ENCODE data around the gene MPP2. TPM values are rescaled to one million over a fixed set of nuclear protein-coding genes. Genes with fewer than 3 reads are reported as not detected.

The MPP2 gene
- total and polyA plus RNA-seq, 8 donors, result 0.43 to 6.4 (median 1.8) TPM

GRCh38 chr17:43917016-43917347 is 9.6 kb upstream of the MPP2 start:
- peak overlapping the region; percentile 28 to 46 (median 34) for H3K4me3 ChIP-seq
- H3K9me3 ChIP-seq, result no peaks in the 10 kb centered on the region
- peaks cover 0 to 30% (median 4%) of the 10 kb centered on the region in 3 donors for H3K27me3 ChIP-seq
- H3K36me3 ChIP-seq, result no peaks in the 10 kb centered on the region
- 65 to 77% (median 67%) methylated on average over 8 of the region's 8 CpGs for WGBS, 5 donors
- TF ChIP-seq EP300 (IDR thresholded peaks at IDR 0.05), result no peak
- no peak for TF ChIP-seq POLR2A (IDR thresholded peaks at IDR 0.05)
- no peak for TF ChIP-seq POLR2AphosphoS5 (IDR thresholded peaks at IDR 0.05)
- no peak for TF ChIP-seq CTCF (IDR thresholded peaks at IDR 0.05)
- no peak for DNase-seq
- H3K4me1 ChIP-seq, result peaks cover 0 to 19% (median 13%) of the 10 kb centered on the region in 4 donors
- intact Hi-C loops (cut with DNase I; ENCODE audit: low total_unique reads), result no loop called here
- no peak overlapping the region for H3K27ac ChIP-seq

DNA sequence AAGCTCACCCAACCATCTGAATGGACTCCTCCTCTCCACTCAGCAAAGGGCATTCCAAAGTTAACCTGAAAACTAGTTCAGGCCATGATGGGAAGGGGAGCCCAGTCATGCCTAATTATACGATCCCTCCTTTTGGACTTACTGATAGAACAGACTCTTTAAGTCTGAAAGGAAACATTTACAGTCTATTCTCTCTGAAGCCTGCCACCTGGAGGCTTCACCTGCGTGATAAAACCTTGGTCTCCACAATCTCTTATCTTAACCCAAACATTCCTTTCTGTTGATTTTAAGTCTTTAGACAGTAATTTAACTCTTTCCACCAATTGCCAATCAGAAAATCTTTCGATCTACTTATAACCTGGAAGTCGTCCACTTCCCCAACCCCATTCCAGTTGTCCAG is 9.0 kb upstream of the MPP2 start:
- no peak for TF ChIP-seq EP300 (IDR thresholded peaks at IDR 0.05)
- no peak for TF ChIP-seq POLR2AphosphoS5 (IDR thresholded peaks at IDR 0.05)
- WGBS, 5 donors, result 32 to 54% (median 50%) methylated on average over 4 of the region's 4 CpGs
- intact Hi-C loops (cut with DNase I; ENCODE audit: low total_unique reads), result no loop called here

GRCh38 chr17:43915559-43915958 is 8.2 kb upstream of the MPP2 start:
- TF ChIP-seq POLR2AphosphoS5 (IDR thresholded peaks at IDR 0.05), result no peak
- TF ChIP-seq CTCF (IDR thresholded peaks at IDR 0.05), result no peak
- TF ChIP-seq POLR2A (IDR thresholded peaks at IDR 0.05), result no peak
- no peak for TF ChIP-seq EP300 (IDR thresholded peaks at IDR 0.05)
- 75 to 85% (median 82%) methylated on average over 3 of the region's 3 CpGs for WGBS, 5 donors
- Histone ChIP-seq H3K4me1 (peaks cover 0 to 19% (median 13%) of the 10 kb centered on the region in 4 donors), H3K27me3 (peaks cover 0 to 26% (median 4%) of the 10 kb centered on the region in 3 donors), H3K4me3 (no peak overlapping the region), H3K36me3 (no peaks in the 10 kb centered on the region), H3K9me3 (no peaks in the 10 kb centered on the region), H3K27ac (no peak overlapping the region)
- DNase-seq, result no peak
- intact Hi-C loops (cut with DNase I; ENCODE audit: low total_unique reads), result no loop called here

More for the DNA sequence above, 9.0 kb upstream of the MPP2 start:
- Histone ChIP-seq H3K4me1 (peaks cover 0 to 19% (median 13%) of the 10 kb centered on the region in 4 donors), H3K9me3 (no peaks in the 10 kb centered on the region), H3K4me3 (no peak overlapping the region), H3K36me3 (no peaks in the 10 kb centered on the region), H3K27me3 (peaks cover 0 to 30% (median 4%) of the 10 kb centered on the region in 3 donors), H3K27ac (no peak overlapping the region)
- DNase-seq, result no peak

DNA sequence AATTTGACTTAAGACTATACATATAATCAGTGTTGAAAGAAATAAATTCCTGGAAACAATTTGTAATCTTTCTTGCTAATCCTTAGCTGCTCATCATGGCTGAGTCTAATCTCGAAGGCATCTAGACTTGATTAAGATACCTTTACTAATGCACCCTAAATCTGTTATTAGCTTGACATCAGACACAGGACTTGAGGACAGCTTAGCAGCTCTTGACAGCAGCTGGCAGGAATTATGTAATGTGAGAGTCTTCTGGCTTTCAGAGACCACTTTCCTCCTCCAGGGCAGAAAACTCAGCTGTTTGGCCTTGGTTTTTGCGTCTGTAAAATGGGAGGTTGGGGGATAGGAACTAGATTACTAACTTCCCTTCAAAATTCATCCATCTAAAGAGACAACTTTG is 7.1 kb upstream of the MPP2 start:
- 60 to 81% (median 76%) methylated on average over 2 of the region's 2 CpGs for WGBS, 5 donors
- no peaks in the 10 kb centered on the region for H3K36me3 ChIP-seq
- peaks cover 0 to 19% (median 13%) of the 10 kb centered on the region in 4 donors for H3K4me1 ChIP-seq
- H3K9me3 ChIP-seq, result no peaks in the 10 kb centered on the region
- peaks cover 0 to 23% (median 4%) of the 10 kb centered on the region in 3 donors for H3K27me3 ChIP-seq
- intact Hi-C loops (cut with DNase I; ENCODE audit: low total_unique reads), result no loop called here
- no peak for TF ChIP-seq EP300 (IDR thresholded peaks at IDR 0.05)
- no peak for TF ChIP-seq POLR2A (IDR thresholded peaks at IDR 0.05)
- no peak for TF ChIP-seq CTCF (IDR thresholded peaks at IDR 0.05)
- TF ChIP-seq POLR2AphosphoS5 (IDR thresholded peaks at IDR 0.05), result no peak
- no peak for DNase-seq
- H3K27ac ChIP-seq, result no peak overlapping the region
- H3K4me3 ChIP-seq, result no peak overlapping the region

GRCh38 chr17:43913584-43913983 is 6.2 kb upstream of the MPP2 start:
- no peak for TF ChIP-seq POLR2AphosphoS5 (IDR thresholded peaks at IDR 0.05)
- no peak for TF ChIP-seq CTCF (IDR thresholded peaks at IDR 0.05)
- TF ChIP-seq POLR2A (IDR thresholded peaks at IDR 0.05), result no peak
- TF ChIP-seq EP300 (IDR thresholded peaks at IDR 0.05), result no peak

More at GRCh38 chr17:43913584-43913983, 6.2 kb upstream of the MPP2 start:
- H3K9me3 ChIP-seq, result no peaks in the 10 kb centered on the region
- intact Hi-C loops (cut with DNase I; ENCODE audit: low total_unique reads), result no loop called here
- no peak overlapping the region for H3K27ac ChIP-seq
- 73 to 87% (median 82%) methylated on average over 6 of the region's 6 CpGs for WGBS, 5 donors
- DNase-seq, result no peak
- peaks cover 0 to 24% (median 4%) of the 10 kb centered on the region in 3 donors for H3K27me3 ChIP-seq
- H3K4me3 ChIP-seq, result no peak overlapping the region
- H3K4me1 ChIP-seq, result peaks cover under 1 to 21% (median 13%) of the 10 kb centered on the region in 4 donors
- H3K36me3 ChIP-seq, result no peaks in the 10 kb centered on the region

Data from stomach (tissue), 9 donors.